NCI-H2227 (cell line): ENCODE data around the gene CD93.

Experiments used
- DNase-seq: peaks from one replicate; lab custom pipeline; 2025; ENCODE audit not compliant: unreplicated experiment; lab: John Stamatoyannopoulos, UW

CD93 gene

GRCh38 chr20:23084282-23084844 is 1.8 kb downstream of the CD93 start:
- DNase-seq, result no peak

DNA sequence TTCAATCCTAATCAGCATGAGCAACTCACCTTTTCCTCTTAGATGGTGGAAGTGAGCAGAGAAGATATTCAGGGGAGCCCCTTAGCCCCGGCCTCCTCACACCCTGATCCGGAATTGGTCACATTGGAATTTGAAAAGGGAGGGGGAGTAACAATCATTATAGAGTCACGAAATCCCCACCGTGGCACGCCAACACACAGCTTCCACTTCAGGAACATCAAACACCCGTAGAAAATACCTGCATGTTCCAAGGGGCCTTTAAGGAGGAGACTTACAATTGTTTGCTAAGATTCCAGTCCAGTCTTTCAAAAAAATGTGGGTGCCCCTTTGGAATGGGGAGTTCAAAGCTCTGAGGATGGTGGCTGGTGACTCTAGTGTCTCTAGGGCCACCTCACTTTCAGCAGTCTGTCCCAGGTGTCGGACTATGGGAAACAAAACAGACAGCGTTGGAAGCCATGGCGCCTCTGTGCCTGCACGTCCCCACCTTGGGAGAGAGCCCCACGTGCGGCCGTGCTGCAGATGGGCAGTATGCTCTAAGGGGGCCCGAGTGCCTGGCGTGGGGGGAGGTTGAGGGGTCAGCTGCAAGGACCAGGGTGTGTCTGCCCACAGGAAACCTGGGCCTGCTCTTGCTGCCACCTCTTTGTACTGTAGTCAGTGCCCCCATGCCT is 2.4 kb downstream of the CD93 start:
- no peak for DNase-seq

DNA sequence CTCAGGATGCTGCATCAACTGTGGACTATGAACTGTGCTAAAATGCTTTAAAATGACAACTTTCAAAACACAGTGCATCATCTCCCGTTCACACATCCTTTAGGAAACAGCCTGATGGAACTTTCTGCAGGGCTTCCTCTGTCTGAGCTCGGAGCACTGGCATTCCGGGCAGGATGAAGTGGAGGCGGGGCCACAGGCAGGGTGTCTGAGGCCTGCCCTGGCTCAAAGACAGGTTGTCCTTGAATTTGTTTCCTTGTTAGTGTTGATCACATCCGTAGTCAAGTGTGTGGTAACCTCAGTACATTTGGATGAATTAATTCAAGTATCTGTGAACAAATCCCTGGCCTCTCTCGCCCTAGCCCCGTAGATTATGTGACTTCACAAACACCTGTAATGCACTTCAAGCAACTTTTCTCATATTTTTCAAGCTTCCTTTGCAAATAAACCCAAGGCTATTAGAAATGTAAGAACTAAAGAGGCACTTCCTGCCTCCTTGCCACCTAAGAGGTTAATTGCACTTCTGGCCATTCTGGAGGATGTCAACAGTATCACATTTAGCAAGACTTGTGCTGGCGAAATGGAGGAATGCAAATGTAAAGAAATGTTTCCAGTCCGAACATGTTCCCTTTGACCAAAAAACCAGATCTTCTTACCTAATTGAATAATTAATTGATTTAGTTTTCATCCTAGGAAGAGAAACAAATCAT is 3.1 kb downstream of the CD93 start:
- DNase-seq, result no peak

DNA sequence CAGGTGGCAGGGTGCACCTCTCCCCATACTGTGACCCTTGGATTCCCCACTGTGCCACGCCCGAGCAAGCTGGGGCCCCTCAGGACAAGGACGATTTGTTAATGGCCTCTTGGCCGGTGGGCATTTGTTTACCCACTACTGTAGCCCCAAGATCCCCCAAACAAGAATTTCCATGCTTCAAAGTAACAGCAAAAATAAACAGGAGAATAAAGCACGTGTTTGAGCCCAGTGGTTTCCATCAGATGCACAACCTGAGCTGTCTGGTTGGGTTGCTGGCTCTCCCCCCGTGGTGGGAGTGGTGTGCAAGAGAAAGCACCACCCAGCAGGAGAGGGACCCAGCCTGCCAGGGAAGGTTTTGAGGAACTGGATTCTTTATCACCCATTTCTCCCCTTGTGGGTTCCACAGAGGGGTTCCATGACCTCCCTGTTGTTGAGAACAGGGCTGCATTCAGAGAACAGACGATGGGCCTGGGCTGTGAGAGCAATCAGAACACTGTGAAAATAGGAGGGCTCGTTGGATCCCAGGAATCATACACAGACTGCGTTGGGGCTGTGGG is 4.8 kb downstream of the CD93 start:
- no peak for DNase-seq

DNA sequence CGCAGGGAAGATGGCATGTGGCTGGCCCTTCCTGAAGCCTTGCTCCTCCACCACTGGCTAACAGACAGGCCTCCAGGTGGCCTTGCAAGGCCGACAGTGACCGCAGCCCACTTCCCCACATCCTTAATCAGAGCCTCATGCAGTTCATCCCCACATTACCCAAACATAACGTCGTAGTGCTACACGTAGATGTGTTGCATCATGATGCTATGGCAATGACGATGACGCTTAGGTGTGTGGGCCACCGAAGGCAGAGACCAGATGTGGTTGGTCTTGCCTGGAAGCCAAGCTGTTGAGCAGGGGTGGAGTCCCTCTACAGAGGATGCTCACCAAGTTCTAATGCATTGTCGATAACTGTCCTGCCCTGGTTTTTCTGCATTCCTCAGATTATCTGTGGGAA is 5.6 kb downstream of the CD93 start:
- DNase-seq, result no peak

GRCh38 chr20:23079926-23080325 is 6.2 kb downstream of the CD93 start:
- no peak for DNase-seq

DNA sequence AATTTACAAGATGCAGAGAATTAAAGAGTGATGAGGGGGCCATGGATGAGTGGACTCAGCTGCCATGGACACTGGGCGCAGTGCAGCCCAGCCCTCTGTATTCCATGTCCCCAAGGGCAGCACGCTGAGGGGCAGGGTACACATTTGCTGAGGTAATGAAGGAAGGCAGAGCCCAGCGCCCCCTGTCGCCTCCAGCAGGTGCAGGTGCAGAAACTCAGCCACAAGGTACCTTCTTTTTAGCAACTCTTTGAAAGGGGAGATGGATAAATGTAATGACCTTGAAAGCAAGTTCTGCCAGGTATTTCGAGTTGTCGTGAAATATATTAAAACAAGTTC is 7.1 kb downstream of the CD93 start:
- DNase-seq, result no peak

DNA sequence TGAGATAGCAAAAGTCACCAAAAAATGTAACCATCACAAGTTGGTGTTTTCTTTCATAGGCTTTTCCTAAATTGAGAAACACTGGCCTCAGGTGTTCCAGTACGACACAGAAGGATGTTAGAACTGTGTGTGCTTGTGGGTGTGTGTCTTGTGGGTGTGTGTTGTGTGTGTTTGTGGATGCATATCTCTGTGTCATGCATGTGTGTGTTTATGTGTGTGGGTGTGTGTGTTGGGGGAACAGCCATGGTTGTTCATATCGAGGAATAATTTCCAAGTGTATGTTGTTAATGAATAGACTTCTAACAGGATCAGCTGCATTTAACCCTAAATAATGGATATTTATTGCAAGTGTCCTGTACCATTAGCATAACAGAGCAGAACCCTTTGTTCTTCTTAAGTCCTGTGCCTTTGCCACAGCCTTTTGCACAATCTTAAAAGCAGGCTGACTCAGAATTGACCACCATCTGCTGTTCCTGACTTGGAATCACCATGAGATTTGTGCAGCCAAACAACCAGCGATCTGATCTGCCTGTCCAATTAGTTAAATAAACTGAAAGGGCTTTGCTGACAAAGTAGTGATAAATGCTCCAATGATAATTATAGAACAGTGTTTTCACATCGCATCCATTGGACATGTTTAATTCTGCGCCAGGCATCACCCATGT is 7.6 kb downstream of the CD93 start:
- DNase-seq, result no peak

DNA sequence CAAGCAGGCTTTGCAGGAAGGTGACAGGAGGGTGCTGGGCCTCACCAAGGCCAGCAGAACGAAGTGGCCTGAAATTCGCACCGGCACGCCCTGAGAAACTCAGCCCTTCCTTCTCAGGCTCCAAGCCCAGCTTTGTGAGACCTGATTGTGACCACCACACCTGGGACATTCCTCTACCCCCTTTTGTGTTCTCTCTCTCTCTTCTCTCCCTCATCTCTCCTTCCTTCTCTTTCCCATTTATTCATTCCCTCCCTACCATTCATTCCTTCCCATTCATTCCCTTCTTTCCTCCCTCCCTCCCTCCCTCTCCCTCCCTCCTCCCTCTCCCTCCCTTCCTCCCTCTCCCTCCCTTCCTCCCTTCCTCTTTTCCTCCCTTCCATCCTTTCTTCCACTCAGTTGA is 8.8 kb downstream of the CD93 start:
- DNase-seq, result no peak

DNA sequence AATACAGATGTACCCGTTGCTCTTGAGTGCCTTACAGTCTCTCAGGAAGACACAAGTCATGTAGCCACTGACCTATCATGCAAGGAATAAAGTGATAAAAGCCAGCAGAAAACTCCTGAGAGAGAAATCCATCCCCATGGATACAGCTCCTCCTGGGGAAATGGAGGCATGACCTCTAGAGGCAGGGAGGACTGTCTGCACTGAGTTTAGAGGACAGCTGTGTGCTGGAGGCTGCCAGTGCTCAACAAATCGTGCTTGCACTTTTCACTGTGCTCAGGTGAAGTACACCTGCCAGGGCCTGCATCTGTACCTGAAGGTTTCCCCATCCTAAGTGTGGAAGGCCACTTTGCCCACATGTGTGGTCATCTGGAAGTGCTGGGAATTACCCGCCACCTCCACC is 12.1 kb downstream of the CD93 start:
- DNase-seq, result no peak

DNA sequence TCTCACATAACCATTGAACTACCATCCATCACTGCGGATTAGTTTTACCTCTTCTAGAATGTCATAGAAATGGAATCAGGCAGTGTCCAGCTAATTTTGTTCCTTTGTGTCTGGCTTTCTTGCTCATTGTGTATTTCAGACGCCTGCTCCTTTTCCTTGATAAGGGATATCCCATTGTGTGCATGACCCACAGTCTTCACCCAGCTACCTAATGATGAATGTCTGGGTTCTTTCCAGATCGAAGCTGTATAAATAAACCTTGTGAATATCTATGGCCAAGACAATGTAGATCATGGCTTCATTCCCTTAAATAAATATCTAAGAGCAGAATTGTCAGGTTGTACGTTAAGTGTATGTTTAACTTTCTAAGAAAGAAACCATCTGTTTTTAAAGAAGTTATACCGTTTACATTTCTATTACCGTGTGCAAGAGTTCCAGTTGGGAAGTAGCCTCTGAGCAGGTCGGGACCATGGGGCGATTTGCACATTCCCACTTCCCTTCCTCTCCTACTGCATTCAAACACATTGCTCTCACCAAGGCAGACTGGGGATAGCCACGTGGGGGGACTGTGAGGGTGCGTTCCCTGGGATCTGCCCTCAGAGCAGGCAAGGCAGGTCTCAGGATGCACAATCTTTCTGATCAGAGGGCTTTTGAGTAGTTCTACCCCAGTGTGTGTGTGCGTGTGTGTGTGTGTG is 13.1 kb downstream of the CD93 start:
- DNase-seq, result no peak

- no peak for DNase-seq
Measured at GRCh38 chr20:23071996-23072395, 14.1 kb downstream of the CD93 start.

DNA sequence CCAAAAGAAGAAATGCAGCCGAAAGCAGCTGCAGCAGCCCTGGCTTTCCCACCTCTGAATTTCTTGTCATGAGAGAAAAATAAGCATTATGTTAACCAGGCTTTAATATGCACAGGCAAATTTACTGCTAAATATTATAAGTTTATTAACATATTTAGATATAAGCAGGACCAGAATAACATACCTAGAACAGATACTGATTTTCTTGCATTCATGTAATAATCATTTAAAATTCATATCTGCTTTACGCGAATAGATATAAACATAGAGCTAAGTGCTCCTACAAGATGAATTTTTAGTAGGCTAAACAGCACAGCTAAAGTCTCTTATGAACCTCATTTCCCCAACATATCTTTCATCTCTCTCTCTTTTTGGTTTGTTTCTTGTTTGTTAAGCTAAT is 14.7 kb downstream of the CD93 start:
- no peak for DNase-seq

GRCh38 chr20:23069108-23069507 is 17.0 kb downstream of the CD93 start:
- DNase-seq, result no peak

- DNase-seq, result no peak
Measured at GRCh38 chr20:23068283-23068682, 17.8 kb downstream of the CD93 start.

- no peak for DNase-seq
Measured at GRCh38 chr20:23066772-23067171, 19.4 kb downstream of the CD93 start.

- DNase-seq, result no peak
Measured at GRCh38 chr20:23065266-23066201, 20.6 kb downstream of the CD93 start.

GRCh38 chr20:23063581-23063980 is 22.5 kb downstream of the CD93 start:
- DNase-seq, result no peak

GRCh38 chr20:23063168-23063567 is 23.0 kb downstream of the CD93 start:
- DNase-seq, result no peak

- no peak for DNase-seq
Measured at GRCh38 chr20:23062632-23063031, 23.5 kb downstream of the CD93 start.
